ENCODE results near the gene GPD1.

The GPD1 gene

DNA sequence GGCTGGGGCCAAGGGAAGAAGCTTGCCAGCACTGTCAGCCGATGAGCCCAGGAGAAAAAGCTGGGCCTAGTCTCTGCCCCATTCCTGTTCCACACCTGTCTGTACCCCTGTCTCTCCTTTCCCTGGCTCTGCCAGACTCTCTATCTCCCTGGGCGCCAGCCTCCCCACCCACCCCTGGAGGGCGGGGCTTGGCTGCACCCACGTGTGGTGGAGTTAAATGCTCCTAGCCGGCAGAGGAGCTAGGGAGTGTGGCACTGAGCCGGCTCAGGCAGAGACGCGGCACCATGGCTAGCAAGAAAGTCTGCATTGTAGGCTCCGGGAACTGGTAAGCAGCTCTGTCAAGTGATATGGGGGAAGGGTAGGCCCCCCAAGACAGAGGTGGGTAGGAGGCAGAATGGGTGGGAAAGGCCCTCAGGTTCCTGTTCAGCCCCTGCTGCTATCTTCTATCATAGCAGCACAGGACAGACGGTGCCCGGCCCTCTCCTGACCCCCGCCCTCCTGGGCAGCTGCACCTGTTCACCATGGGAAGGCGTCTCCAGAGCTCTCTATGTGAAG is at the start of gene GPD1:
Gene GPD1 (plus strand): TSS at position 242 of the 555 bp plus-strand sequence. CDS start 43 bp downstream, at position 285.
- DNase-seq, result peak; percentile 59

DNA sequence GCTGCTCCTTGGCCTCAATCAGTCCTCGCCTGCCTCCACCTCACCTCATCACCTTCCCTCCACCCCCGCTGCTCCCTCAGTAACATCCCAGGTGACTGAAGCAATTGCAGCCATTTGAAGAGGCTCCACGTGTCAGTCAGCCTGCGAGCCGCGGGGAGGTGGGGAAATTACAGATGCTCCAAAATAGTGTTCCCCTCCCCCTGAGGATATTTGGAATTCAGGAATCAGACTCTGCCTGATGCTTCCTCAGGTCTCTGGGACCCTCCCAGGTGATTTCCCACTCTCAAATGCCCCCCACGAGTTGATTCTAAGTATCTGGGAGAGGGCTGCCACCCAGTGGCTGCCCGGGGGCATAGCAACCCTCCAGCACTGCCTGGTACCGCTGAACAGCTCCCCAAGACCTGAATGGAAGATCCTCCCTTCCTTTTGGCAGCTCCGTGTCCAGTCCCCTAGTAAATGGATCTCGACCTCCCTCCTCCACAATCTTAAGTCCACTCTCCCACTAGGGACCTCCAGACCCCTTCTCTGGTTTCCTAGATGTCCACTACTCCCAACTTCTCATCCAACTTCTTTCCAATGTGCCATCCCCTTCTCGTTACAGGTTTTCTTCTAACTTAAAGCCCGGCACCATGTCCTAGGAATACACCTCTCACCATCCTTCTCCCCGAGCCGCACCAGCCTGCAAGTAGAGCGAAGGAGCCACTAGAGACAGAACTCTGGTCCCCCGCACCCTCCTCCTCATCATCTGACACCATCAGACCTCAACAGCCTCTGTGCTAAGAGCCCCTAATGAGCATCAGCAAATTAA is 47.8 kb upstream of the GPD1 start:
- DNase-seq, result no peak

DNA sequence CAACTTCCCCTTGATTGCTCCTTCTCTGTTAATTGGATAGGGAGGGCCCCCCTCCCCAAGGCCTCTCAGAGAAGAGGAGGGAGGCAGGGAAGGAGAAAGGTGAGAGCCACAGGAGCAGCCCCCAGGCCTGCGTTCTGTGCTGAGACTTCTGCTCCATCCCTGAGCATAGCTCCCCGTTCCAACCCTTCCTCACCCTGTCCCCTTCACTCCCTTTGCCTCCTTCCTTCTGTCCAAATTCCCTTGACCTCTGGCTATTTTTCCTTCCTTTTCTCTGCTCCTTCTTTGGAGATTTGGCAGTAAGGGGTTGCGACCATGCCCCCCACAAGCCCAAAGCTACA is 47.2 kb upstream of the GPD1 start:
- DNase-seq, result no peak

DNA sequence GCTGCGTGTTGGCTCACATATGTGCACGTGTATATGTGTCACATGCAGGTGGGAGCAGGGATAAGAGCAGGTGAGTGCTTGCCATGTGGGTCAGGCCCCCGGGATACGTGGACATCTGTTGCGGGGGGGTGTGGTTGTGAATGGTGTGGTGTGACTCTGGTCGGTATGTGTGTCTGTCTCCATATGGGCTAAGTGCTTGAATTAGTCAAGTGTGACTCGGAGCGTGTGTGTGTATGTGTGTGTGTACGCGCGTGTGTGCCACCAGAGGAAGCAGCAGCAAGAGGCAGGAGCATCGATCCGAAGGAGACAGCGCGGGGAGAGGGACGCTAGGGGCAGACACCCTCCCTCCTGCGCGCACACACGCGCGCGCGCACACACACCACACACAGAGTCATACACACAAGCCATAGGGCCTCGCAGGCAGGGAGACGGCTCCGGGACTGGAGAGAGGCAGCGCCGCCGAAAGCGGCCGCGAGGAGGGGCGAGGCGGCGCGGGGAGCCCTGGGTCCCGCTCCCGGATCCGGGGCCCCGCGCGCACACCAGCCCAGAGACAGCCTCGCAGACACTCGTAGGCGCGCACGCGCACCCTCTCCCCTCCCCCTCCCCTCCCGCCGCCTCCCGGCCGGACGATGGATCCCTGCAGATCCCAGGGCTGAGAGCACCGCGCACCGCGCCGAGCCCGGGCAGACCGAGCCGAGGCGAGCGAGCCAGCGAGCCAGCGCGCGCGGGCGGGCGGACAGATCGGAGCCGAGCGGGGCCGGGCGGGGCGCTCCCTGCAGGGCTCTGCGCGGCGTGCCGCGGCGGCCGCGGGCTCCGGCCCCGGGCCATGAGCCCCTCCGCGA is 46.6 kb upstream of the GPD1 start, which contains the start of gene ASIC1:
Gene ASIC1 (plus strand): TSS at position 597 of the 842 bp plus-strand sequence. CDS start 1,171 bp downstream, outside the sequence.
- DNase-seq, result no peak

DNA sequence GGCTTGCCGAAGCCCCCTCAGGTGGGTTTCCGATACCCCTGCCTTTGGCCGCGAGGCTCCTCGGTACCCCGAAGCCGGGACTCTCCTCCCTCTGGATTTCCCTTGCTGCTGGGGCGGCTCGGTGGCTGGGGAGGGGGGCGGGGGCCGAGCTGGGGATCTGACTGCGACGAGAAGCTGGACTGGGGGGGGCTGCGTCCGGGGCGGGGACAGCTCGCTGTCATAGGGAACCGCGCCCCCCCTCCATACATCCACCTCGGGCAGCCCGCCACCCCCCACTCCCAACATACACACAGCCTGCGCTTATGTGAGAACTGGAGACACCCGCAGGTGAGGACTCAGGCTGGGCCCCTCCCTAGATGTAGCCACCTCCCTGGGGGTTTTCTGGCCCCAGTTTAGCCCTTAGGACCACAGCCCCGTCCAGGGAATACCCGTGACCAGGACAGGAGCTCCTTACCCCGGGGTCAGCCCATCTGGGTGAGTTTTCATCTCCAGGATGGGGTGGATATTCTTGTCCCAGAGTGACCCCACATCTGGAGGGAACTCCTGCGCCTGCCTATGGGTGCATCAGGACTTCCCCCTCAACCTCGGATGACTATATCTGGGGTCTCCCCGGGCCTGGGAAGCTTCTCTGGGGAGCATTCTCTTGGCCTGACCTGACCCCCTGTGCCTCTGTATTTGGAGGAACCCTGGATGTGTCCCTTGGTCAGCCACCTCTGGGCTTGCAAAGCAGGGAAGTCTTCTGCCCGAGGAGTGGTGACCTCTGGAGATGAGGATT is 45.7 kb upstream of the GPD1 start:
- DNase-seq, result no peak

DNA sequence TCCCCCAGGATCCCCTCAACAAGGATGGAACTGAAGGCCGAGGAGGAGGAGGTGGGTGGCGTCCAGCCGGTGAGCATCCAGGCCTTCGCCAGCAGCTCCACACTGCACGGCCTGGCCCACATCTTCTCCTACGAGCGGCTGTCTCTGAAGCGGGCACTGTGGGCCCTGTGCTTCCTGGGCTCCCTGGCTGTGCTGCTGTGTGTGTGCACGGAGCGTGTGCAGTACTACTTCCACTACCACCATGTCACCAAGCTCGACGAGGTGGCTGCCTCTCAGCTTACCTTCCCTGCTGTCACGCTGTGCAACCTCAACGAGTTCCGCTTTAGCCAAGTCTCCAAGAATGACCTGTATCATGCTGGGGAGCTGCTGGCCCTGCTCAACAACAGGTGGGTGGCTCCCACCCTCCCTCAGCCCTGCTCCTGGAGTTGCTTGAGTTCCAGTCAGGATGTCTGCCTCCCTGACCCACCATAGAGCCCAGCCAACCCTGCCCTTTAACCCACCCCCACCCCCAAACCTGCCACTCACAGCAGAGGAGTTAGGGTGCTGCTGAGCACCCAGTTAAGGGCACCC is 45.0 kb upstream of the GPD1 start:
- no peak for DNase-seq

DNA sequence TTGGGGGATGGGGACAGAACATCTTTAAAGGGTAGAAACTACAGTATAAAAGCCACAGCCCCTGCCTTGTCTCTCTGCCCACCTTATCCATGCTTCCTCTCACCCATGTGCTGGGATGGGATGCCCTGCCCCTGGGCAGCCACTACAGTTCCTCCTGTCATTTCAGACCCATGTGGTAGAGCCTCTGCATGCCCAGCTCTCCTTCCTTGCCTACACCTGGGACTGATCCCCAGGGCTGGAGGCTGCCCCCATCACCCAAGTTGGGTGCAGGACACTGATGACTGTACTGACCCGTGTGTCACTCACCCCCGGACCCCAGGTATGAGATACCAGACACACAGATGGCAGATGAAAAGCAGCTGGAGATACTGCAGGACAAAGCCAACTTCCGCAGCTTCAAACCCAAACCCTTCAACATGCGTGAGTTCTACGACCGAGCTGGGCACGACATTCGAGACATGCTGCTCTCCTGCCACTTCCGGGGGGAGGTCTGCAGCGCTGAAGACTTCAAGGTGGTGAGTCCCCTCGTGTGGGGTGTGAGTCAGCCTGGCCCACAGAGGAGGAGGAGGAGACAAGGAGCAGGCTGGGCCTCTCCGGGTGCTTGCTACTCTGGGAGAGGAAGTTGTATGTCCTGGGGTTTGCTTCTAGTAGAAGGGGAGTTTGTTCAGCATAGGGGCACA is 44.2 kb upstream of the GPD1 start:
- no peak for DNase-seq

DNA sequence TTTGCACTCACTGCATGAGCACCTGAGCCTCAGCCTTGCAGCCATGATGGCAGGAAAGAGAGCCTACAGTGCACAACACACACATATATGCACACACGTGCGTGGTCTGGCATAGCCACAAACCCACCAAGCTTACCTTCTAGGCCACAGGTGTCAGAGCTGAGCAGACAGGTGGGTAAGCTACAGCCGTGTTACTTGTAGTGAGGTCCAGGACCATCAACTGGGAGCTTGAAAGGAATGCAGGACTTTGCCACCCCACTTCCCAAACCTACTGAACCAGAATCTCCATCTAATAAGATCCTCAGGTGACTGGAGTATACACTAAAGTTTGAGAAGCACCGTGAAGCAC is 43.7 kb upstream of the GPD1 start:
- no peak for DNase-seq

DNA sequence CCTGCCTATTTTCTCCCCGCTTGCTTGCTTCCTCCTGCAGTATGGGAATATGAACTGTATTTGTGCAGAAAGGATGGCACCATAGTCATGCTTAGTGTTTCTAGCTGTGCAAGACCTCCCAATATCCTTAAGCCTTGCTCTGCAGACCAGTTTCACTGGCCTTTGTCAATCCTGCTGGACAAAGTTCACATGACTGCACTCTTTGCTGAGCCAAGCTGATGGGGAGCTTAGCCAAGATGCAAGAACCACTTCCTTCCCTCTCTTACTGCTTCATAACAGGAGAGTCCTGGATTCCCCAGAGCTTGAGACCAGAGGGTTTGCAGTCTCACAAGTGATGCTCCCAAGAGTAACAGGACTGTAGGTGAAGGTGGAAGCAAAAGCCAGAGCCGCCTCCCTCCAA is 42.6 kb upstream of the GPD1 start:
- DNase-seq, result no peak

DNA sequence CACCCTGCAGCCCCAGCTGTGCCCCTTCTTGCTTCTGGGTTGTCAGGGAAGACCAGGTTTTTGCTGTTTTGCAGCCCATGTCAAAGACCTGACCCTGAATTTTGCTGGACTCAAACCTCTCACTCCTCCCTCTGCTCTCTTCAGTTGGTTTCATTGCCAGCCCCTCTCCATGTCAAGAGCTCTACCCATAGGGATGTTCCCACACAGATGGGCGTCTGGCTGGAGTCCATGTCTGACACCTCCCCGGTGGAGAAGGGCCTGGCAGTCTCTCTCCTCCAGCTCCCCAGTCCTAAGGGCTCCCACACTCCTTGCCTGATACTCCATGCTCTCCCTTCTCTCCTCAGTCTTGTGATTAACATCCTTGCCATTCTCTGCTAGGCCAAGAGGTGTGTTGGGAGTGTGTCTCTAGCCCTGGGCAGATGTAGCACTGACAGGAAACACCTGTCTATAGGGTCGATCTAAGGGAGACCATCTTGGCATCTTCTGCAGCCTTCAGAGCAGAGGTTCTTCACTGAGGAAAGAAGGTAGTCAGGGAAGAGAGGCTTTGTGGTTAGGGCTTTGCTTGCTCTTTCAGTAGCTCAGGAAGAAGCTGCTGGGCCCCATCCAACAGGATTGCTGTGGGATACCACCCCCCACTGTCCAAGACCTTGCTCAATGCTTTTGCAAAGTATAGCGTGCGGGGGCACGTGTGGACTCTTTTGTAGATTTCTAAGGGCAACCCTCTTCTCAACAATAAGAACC is 41.7 kb upstream of the GPD1 start:
- no peak for DNase-seq

DNA sequence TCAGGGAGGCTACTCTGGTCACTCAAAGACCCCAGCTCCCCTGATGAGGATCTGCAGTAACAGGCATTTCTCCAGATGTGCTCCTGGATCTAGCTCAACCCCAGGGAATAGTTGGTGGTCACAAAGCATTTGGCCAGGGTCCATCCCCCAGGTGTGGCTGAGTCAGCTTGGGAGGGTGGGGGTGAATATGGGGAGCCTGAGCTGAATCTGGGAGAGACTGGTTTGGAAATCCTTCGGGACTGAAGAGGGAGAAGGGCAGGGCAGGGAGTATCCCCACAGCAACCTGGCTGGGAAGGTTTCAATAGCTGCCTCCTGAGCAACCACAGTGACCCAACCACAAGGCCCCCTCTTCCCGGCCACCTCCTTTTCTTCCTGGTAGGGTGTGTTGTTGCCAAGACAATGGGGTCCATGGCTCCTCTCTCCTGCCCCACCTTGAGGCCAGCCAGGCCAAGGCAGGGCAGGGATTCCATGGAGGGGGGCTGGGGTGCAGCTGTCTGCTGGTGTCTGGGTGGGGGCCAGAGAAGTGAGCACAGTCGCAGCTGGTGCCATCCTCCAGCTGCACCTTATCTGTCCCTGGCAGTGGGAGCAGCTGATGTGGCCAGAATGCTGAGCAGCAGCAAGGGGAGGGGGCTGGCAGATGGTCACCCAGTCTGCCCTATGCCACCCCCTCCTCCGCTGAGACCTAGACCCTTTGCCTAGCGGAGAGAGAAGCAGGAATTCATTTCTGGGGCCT is 40.9 kb upstream of the GPD1 start:
- DNase-seq, result no peak

DNA sequence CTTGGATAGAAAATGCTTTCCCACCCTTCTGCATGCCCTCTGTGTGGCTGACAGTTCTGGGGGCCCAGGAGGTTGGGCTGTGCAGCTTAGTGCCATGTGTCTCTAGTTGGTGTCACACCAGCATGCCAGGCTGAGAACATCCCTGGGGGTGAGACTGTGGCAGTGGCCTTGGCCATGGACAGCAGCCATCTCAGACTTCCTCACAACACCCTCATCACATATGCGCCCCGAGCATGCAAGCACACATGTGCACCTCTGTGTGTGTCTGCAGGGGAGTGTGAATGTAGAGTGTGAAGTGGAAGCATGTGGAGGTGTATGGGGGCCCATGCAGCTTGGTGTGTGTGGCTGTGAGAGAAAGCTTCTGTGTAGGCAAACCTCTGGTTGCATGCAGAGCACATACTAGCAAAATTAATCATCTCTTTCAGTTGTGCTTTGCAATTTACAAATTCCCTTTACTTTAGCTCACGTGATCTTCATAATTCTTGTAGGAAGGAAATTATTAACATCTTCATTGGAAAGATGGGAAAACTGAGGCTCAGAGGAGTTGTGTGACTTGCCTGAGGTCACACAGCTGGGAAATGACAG is 38.0 kb upstream of the GPD1 start:
- no peak for DNase-seq

DNA sequence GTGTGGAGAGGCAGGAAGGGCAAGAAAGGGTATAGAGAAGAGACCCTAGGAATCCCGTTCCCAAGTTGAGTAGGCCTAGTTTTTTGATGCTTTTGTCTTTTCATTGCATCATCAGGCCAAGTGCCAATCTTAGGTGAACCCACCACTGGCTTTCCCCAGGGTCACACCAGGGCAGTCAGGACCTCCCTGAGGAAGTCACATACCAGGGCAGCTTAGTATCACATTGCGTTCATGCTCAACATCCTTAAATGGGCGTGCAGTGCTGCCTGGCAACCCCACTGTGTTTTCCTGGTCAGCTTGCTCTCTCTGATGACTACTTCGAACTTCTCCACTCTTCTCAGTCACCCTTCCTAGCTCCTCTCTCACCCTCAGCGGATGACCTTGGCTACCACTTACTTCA is 37.4 kb upstream of the GPD1 start:
- DNase-seq, result no peak

DNA sequence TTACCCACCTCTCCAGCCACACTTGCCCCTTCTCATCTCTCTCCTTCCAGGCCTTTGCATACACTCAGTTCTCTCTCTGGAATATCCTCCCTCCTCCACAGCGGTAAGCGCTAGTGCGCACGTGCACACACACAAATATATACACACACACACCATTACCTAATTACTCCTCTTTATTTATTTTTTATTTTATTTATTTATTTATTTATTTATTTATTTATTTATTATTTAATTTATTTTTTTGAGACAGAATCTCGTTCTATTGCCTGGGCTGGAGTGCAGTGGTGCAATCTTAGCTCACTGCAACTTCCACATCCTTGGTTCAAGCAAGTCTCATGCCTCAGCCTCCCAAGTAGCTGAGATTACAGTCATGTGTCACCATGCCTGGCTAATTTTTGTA is 34.7 kb upstream of the GPD1 start:
- no peak for DNase-seq

DNA sequence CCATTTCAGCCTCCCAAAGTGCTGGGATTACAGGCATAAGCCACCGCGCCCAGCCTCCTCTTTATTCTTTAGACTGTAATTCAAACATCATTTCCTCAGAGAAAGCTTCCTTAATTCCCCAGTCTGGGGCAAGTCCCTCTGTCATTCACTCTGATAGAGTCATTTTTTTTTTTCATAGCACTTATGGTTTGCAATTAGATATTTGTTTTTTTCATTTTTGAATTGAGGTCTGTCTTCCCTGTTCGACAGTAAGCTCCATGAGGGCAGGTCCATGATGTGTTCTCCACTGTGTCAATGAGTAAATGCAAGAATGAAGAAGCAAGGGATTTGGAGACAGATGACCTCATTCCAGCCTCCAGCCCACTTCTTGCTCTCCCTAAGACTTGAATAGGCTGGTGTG is 34.3 kb upstream of the GPD1 start:
- DNase-seq, result no peak

DNA sequence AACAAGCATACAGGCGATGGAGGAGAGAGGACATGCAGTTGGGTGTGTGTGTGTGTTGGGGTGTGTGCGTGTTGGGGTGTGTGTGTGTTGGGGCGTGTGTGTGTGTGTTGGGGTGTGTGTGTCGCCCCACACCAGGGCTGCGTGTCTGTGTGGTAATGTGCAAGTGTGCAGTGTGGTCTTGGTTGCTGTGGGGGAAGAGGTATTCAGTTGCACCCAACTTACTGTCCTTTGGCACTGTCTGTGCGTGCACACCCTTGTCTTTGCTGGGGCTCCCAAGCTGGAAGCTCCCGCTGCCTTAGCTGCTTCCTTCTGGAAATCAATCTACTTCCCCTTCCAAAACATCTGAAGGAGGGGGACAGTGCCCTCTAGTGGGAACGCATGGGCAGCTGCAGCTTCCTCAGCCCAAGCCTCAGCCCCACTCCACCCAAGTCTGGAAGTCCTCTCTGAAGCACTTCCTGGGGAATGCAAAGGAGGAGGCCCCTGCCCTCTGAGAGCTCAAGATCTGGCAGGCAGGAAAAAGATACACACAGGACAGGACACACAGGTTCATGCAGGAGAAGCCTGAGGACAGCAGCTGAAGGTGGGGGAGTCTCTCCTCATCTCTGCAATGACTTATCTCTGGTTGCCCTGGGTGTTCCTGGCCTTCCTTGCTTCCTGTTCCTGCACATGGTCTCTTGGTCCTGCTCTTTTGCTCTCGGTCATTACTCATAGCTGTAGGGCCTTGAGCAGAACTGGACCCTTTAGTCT is 33.3 kb upstream of the GPD1 start:
- DNase-seq, result no peak

DNA sequence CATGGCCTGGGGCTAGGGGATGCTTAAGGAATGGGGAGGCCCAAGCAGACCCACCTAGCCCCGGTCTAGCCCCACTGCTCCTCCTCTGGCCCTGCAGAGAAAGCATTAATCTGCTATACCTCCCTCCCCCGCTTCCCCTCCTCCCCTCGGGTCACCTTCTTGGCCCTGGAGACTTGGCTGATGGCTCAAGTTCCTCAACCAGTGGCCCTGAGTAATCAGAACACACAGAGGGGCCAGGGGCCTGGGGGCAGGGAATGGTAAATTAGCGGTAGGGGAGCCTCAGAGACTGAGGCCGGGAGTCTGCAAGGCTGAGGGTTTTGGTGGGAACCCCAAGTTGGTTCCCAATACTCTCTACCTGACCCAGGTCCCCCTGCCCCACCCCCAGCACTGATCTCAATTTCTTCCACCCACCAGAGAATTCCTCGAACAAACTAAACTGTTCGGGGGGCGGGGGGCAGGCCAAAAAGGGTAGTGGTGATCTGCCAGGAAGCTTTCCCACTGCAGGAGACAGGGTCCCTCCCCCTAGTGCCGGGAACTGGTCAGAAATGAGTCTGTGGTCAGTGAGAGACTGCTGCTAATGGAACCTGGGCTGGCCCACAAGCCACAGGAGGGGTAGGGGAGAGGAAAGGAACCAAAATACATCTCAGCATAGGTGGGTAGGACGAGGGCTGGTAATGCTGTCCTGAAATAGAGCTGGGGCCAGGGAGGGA is 31.5 kb upstream of the GPD1 start:
- no peak for DNase-seq

DNA sequence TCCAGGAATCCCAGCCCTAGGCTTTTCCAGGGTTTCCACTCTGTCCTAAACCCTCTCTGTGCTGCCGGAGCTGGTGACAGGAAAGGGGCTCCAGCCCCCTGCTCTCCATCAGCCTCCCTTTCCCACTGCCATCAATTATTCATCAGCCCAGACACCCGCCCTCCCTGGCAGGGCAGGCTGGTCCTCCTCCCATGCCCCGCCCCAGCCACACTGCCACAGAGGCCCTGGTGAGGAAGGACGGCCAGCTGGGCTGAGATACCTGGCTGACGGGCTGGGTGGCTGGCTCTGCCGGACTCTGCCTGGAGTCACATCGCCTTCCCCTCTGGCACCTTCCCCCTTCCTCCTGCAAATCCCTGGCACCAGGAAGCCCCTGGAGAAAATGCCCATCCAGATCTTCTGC is 30.6 kb upstream of the GPD1 start:
- DNase-seq, result no peak

DNA sequence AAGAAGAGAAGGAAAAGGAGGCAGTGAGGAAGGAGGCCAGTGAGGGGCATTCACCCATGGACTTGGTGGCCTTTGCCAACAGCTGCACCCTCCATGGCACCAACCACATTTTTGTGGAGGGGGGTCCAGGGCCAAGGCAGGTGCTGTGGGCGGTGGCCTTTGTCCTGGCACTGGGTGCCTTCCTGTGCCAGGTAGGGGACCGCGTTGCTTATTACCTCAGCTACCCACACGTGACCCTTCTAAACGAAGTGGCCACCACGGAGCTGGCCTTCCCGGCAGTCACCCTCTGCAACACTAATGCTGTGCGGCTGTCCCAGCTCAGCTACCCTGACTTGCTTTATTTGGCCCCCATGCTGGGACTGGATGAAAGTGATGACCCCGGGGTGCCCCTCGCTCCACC is 30.1 kb upstream of the GPD1 start:
- no peak for DNase-seq

Measured in cortex of kidney (tissue), 1 donor.